GM23338 (cell line): ENCODE measurements around the gene RPS19. TPM values are rescaled to one million over a fixed set of nuclear protein-coding genes. Genes with fewer than 3 reads are reported as not detected.

Source experiments
- ATAC-seq: fragments of 200-7000 bp; cut with Tn5 transposase; 3 replicates; pipeline ENCODE4 v1.9.1; 2020
- DNase-seq: peaks from one replicate; pipeline ENCODE4 v3.0.0-alpha.2; 2015; ENCODE audit warnings: low spot score
- H2AFZ ChIP-seq: fragments of 200-600 bp; sonication (generic); 2 replicates; pipeline ENCODE4 v1.8.0; 2016; ENCODE audit warnings: antibody characterized with exemption, mild to moderate bottlenecking, moderate library complexity
- H3F3A ChIP-seq: fragments of 200-600 bp; sonication (generic); replicated peaks from 2 replicates; pipeline ENCODE4 v1.8.0; 2017; ENCODE audit warnings: antibody characterized with exemption, mixed run types, low read depth
- H3K27ac ChIP-seq: fragments of 200-600 bp; sonication (generic); 2 replicates; pipeline ENCODE4 v1.6.1; 2016; ENCODE audit warnings: low read depth
- H3K27me3 ChIP-seq: fragments of 200-600 bp; sonication (generic); 2 replicates; pipeline ENCODE4 v1.8.0; 2016; ENCODE audit warnings: mild to moderate bottlenecking, mixed run types, moderate library complexity; ENCODE audit not compliant: insufficient read depth
- H3K36me3 ChIP-seq: fragments of 200-600 bp; sonication (generic); 2 replicates; pipeline ENCODE4 v1.8.0; 2016; ENCODE audit warnings: mild to moderate bottlenecking; ENCODE audit not compliant: insufficient read depth
- H3K4me1 ChIP-seq: fragments of 200-600 bp; sonication (generic); 2 replicates; pipeline ENCODE4 v1.8.0; 2016; ENCODE audit warnings: mild to moderate bottlenecking, moderate library complexity; ENCODE audit not compliant: insufficient read depth
- H3K4me2 ChIP-seq: fragments of 200-600 bp; sonication (generic); 2 replicates; pipeline ENCODE4 v1.7.1; 2017; ENCODE audit warnings: mixed run types
- H3K4me3 ChIP-seq: fragments of 200-600 bp; sonication (generic); 2 replicates; pipeline ENCODE4 v1.6.1; 2016; ENCODE audit warnings: mixed run types
- H3K79me2 ChIP-seq: fragments of 200-600 bp; sonication (generic); replicated peaks from 2 replicates; pipeline ENCODE4 v1.8.0; 2017; ENCODE audit warnings: mild to moderate bottlenecking; ENCODE audit not compliant: insufficient read depth
- H3K9me2 ChIP-seq: fragments of 200-600 bp; sonication (generic); 2 replicates; pipeline ENCODE4 v1.8.0; 2017; ENCODE audit not compliant: insufficient read depth
- H4K20me1 ChIP-seq: fragments of 200-600 bp; sonication (generic); replicated peaks from 2 replicates; pipeline ENCODE4 v1.8.0; 2017; ENCODE audit warnings: mild to moderate bottlenecking; ENCODE audit not compliant: insufficient read depth
- H3K27ac Mint-ChIP-seq: 2 replicates; pipeline ENCODE4 v1.8.0; 2020; ENCODE audit warnings: inconsistent platforms, mild to moderate bottlenecking, moderate library complexity, mixed read lengths
- H3K27me3 Mint-ChIP-seq: 3 replicates; pipeline ENCODE4 v1.8.0; 2022; ENCODE audit warnings: low read depth, mild to moderate bottlenecking, moderate library complexity, mixed read lengths, inconsistent platforms; ENCODE audit not compliant: insufficient read depth, poor library complexity
- H3K36me3 Mint-ChIP-seq: 3 replicates; pipeline ENCODE4 v1.8.0; 2021; ENCODE audit warnings: low read depth, mild to moderate bottlenecking, inconsistent platforms, moderate library complexity, mixed read lengths
- H3K4me1 Mint-ChIP-seq: 3 replicates; pipeline ENCODE4 v1.8.0; 2020; ENCODE audit warnings: mild to moderate bottlenecking, inconsistent platforms, mixed read lengths
- H3K4me3 Mint-ChIP-seq: 3 replicates; pipeline ENCODE4 v1.8.0; 2021; ENCODE audit warnings: moderate library complexity, mild to moderate bottlenecking, inconsistent platforms, mixed read lengths
- H3K9me3 Mint-ChIP-seq: 3 replicates; pipeline ENCODE4 v1.8.0; 2020; ENCODE audit warnings: moderate library complexity, mild to moderate bottlenecking, inconsistent platforms, mixed read lengths
- EZH2 ChIP-seq: fragments of 200-600 bp; sonication (generic); IDR thresholded peaks from one replicate; pipeline ENCODE4 v1.8.0; 2017; ENCODE audit warnings: antibody characterized with exemption, mild to moderate bottlenecking, low read depth; ENCODE audit not compliant: unreplicated experiment
- EZH2phosphoT487 ChIP-seq: fragments of 200-600 bp; sonication (generic); IDR thresholded peaks from one replicate; pipeline ENCODE4 v1.8.1; 2018; ENCODE audit warnings: antibody characterized with exemption; ENCODE audit not compliant: unreplicated experiment
- JUNB ChIP-seq: IDR thresholded peaks from one replicate; pipeline ENCODE4 v1.6.1; 2016; ENCODE audit warnings: antibody characterized with exemption; ENCODE audit not compliant: unreplicated experiment
- POLR2AphosphoS5 ChIP-seq: IDR thresholded peaks from 2 replicates; pipeline ENCODE4 v1.6.1; 2016; ENCODE audit warnings: antibody characterized with exemption, low read depth
- STAT1 ChIP-seq: IDR thresholded peaks from one replicate; pipeline ENCODE4 v1.6.1; 2016; ENCODE audit warnings: antibody characterized with exemption; ENCODE audit not compliant: unreplicated experiment
- polyA plus RNA-seq: library from polyadenylated mRNA; unstranded; fragments of >200 nt; fragmentation: Nextera tagmentation; extraction: Ambion mirVana; gene quantifications from 2 replicates; pipeline ENCODE4 v1.2.1, GENCODE V29; 2016
- total RNA-seq: library from RNA; depleted of rRNA; stranded (reverse); fragments of >200 nt; shearing (Covaris generic); gene quantifications from 2 replicates; pipeline ENCODE4 v1.2.3, GENCODE V29; 2014
- TF ChIP-seq, protein P1 (sequence below): IDR thresholded peaks from 2 replicates; pipeline ENCODE4 v1.6.1; 2016; ENCODE audit warnings: antibody characterized with exemption
- TF ChIP-seq, protein P2 (sequence below): IDR thresholded peaks from one replicate; pipeline ENCODE4 v1.6.1; 2018; ENCODE audit warnings: antibody characterized with exemption; ENCODE audit not compliant: unreplicated experiment
- TF ChIP-seq, protein P3 (sequence below), 2 experiments: fragments of 200-600 bp in 1 of 2; sonication (generic) in 1 of 2; conservative IDR thresholded peaks; 2 replicates each; pipeline versions ENCODE4 v1.5.1 to v1.6.1; 2016 to 2017; ENCODE audit warnings: antibody characterized with exemption in 2 of 2, low read depth in 2 of 2, mild to moderate bottlenecking in 2 of 2, moderate library complexity in 1 of 2

The RPS19 gene
- total and polyA plus RNA-seq, 2 experiments from 2014 or later, result 1,798 to 4,073 TPM

DNA sequence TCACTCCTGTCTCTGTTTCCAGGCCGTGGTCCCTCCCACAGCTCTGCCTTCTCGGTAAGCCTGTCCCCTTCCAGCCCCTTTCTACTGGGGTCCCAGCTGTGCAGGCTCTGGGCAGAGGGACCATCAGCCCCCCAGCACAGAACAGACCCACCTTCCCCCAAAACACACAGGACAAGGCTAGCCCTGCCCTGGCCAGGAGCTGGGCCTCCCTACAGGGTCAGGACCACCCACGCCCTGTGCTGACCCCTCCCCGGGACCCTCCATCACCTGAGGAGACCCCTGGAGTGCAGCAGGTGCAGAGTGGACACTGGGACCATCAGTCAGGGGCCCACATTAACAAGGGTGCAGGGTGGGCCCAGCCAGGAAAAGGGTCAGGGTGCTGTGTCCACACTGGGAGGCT, 49.8 kb upstream of the RPS19 start (continued):
- no peak for TF ChIP-seq EZH2

DNA sequence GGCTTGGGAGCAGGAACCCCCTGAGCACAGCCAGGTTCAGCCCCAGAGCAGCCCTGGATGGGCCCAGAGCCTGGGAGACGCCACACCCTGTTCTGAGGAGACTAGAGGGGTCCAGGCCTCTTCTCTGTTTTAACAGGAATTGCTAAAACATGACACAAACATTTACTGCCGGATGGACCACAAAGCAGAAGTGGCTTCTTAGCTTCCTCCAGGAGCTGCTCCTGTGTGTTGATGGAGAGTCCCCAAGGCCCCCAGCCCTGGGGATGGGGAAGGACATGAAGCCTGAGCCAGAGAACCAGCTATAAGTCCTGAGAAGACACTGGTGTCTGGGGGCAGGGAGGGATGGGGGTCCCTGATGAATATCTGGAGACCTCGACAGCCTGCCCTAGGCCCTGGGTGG, 49.0 kb upstream of the RPS19 start:
- DNase-seq (no peak), ATAC-seq (no peak)
- Mint-ChIP-seq H3K4me1 (no peaks in the 10 kb centered on the region), H3K27ac (no peak overlapping the region), H3K36me3 (no peaks in the 10 kb centered on the region), H3K27me3 (peaks cover 11% of the 10 kb centered on the region), H3K9me3 (no peaks in the 10 kb centered on the region), H3K4me3 (no peak overlapping the region)
- no peak overlapping the region for H3K4me3 ChIP-seq
- H3K4me1 ChIP-seq, result no peaks in the 10 kb centered on the region
- H3K27me3 ChIP-seq, result no peaks in the 10 kb centered on the region
- no peak overlapping the region for H3K27ac ChIP-seq
- no peaks in the 10 kb centered on the region for H3K36me3 ChIP-seq
- TF ChIP-seq STAT1 (no peak), EZH2phosphoT487 (no peak), JUNB (no peak)
- TF ChIP-seq, protein P1, sequence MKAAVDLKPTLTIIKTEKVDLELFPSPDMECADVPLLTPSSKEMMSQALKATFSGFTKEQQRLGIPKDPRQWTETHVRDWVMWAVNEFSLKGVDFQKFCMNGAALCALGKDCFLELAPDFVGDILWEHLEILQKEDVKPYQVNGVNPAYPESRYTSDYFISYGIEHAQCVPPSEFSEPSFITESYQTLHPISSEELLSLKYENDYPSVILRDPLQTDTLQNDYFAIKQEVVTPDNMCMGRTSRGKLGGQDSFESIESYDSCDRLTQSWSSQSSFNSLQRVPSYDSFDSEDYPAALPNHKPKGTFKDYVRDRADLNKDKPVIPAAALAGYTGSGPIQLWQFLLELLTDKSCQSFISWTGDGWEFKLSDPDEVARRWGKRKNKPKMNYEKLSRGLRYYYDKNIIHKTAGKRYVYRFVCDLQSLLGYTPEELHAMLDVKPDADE, result no peak
- TF ChIP-seq, protein P2, sequence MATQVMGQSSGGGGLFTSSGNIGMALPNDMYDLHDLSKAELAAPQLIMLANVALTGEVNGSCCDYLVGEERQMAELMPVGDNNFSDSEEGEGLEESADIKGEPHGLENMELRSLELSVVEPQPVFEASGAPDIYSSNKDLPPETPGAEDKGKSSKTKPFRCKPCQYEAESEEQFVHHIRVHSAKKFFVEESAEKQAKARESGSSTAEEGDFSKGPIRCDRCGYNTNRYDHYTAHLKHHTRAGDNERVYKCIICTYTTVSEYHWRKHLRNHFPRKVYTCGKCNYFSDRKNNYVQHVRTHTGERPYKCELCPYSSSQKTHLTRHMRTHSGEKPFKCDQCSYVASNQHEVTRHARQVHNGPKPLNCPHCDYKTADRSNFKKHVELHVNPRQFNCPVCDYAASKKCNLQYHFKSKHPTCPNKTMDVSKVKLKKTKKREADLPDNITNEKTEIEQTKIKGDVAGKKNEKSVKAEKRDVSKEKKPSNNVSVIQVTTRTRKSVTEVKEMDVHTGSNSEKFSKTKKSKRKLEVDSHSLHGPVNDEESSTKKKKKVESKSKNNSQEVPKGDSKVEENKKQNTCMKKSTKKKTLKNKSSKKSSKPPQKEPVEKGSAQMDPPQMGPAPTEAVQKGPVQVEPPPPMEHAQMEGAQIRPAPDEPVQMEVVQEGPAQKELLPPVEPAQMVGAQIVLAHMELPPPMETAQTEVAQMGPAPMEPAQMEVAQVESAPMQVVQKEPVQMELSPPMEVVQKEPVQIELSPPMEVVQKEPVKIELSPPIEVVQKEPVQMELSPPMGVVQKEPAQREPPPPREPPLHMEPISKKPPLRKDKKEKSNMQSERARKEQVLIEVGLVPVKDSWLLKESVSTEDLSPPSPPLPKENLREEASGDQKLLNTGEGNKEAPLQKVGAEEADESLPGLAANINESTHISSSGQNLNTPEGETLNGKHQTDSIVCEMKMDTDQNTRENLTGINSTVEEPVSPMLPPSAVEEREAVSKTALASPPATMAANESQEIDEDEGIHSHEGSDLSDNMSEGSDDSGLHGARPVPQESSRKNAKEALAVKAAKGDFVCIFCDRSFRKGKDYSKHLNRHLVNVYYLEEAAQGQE, result no peak
- no peaks in the 10 kb centered on the region for H3F3A ChIP-seq
- no peak overlapping the region for H2AFZ ChIP-seq
- H4K20me1 ChIP-seq, result no peaks in the 10 kb centered on the region
- no peaks in the 10 kb centered on the region for H3K79me2 ChIP-seq
- no peak overlapping the region for H3K4me2 ChIP-seq
- no peaks in the 10 kb centered on the region for H3K9me2 ChIP-seq

DNA sequence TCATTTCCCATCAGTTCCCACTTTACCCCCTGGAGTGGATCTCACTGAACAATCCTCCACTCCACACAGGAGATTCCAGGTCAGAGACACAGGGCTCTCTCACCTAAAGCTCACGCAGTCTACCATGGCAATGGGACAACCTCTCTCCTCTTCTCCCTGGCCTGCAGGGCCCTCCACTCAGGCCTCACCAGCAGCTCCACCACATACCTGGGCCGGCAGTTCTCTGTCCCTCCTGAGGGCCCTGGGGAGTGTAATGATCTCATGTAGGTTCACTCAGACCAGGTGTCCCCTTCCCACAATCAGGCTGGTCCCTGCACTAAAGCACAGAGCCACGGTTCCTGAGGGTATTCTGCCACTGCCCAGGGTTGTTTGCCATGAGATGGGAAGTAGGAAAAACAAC, 48.1 kb upstream of the RPS19 start:
- no peak overlapping the region for H3K27ac Mint-ChIP-seq
- no peak for DNase-seq
- H3K4me1 Mint-ChIP-seq, result no peaks in the 10 kb centered on the region
- ATAC-seq, result no peak
- peaks cover 11% of the 10 kb centered on the region for H3K27me3 Mint-ChIP-seq
- H3K36me3 ChIP-seq, result no peaks in the 10 kb centered on the region
- H3K27ac ChIP-seq, result no peak overlapping the region
- no peaks in the 10 kb centered on the region for H3K79me2 ChIP-seq
- no peak overlapping the region for H3K4me3 Mint-ChIP-seq
- no peaks in the 10 kb centered on the region for H3K9me3 Mint-ChIP-seq
- no peak for TF ChIP-seq EZH2
- no peak for TF ChIP-seq POLR2AphosphoS5
- TF ChIP-seq, protein P3, sequence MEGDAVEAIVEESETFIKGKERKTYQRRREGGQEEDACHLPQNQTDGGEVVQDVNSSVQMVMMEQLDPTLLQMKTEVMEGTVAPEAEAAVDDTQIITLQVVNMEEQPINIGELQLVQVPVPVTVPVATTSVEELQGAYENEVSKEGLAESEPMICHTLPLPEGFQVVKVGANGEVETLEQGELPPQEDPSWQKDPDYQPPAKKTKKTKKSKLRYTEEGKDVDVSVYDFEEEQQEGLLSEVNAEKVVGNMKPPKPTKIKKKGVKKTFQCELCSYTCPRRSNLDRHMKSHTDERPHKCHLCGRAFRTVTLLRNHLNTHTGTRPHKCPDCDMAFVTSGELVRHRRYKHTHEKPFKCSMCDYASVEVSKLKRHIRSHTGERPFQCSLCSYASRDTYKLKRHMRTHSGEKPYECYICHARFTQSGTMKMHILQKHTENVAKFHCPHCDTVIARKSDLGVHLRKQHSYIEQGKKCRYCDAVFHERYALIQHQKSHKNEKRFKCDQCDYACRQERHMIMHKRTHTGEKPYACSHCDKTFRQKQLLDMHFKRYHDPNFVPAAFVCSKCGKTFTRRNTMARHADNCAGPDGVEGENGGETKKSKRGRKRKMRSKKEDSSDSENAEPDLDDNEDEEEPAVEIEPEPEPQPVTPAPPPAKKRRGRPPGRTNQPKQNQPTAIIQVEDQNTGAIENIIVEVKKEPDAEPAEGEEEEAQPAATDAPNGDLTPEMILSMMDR (conservative IDR thresholded peaks at IDR 0.05; ENCODE audit: low read depth in 2 of 2), result no peak
- no peaks in the 10 kb centered on the region for H3K27me3 ChIP-seq
- H2AFZ ChIP-seq, result no peak overlapping the region
- no peaks in the 10 kb centered on the region for H3K9me2 ChIP-seq
- H3K4me3 ChIP-seq, result no peak overlapping the region
- no peaks in the 10 kb centered on the region for H3K36me3 Mint-ChIP-seq
- H3K4me1 ChIP-seq, result no peaks in the 10 kb centered on the region
- no peaks in the 10 kb centered on the region for H4K20me1 ChIP-seq
- H3F3A ChIP-seq, result no peaks in the 10 kb centered on the region
- no peak overlapping the region for H3K4me2 ChIP-seq
